Transverse colon (tissue), 4 donors: ENCODE results near the gene PSMG3. TPM values are rescaled to one million over a fixed set of nuclear protein-coding genes. Genes with fewer than 3 reads are reported as not detected.
A peak's percentile ranks its signal among the peaks of the same experiment; 100 is the strongest.

Source experiments
- DNase-seq: peaks from one replicate; pipeline ENCODE4 v3.0.0-alpha.2; 2019
- H3K27ac ChIP-seq, 4 donors: fragments of 200-600 bp; sonication (generic); 2 replicates each; pipeline ENCODE4 v1.5.1; 2016 to 2018; ENCODE audit warnings: inconsistent platforms in 4 of 4
- H3K27me3 ChIP-seq: fragments of 200-600 bp; sonication (generic); 2 replicates; pipeline ENCODE4 v1.5.1; 2017; ENCODE audit warnings: inconsistent platforms
- H3K36me3 ChIP-seq, 4 donors: fragments of 200-600 bp; sonication (generic); 2 replicates each; pipeline ENCODE4 v1.5.1; 2017 to 2019; ENCODE audit warnings: inconsistent platforms in 4 of 4
- H3K4me1 ChIP-seq, 4 donors: fragments of 200-600 bp; sonication (generic); 2 replicates each; pipeline ENCODE4 v1.5.1; 2017 to 2020; ENCODE audit warnings: inconsistent platforms in 4 of 4
- H3K4me3 ChIP-seq, 4 donors: fragments of 200-600 bp; sonication (generic); 1 replicate in 1 of 4; 2 replicates in 3 of 4; pipeline versions ENCODE4 v1.5.1 to v1.6.1; 2017 to 2019; ENCODE audit warnings: inconsistent platforms in 4 of 4
- H3K9me3 ChIP-seq, 2 donors: fragments of 200-600 bp; sonication (generic); 2 replicates each; pipeline ENCODE4 v1.5.1; 2017 to 2019; ENCODE audit warnings: inconsistent platforms in 2 of 2
- EP300 ChIP-seq: sonication (generic); formaldehyde crosslinking; IDR thresholded peaks from one replicate; pipeline ENCODE4 v1.6.1; 2017; ENCODE audit warnings: antibody characterized with exemption, low read depth
- POLR2A ChIP-seq: fragments of 450-650 bp; IDR thresholded peaks from one replicate; pipeline ENCODE4 v1.6.1; 2016; ENCODE audit warnings: antibody characterized with exemption, mild to moderate bottlenecking, moderate library complexity
- POLR2AphosphoS5 ChIP-seq, 3 donors: sonication (generic); formaldehyde crosslinking; IDR thresholded peaks; one replicate each; pipeline ENCODE4 v1.6.1; 2016; ENCODE audit warnings: antibody characterized with exemption in 3 of 3
- WGBS, 2 donors: methylation state at CpG; one replicate each; pipeline ENCODE4 v1.1.5; 2018; ENCODE audit warnings: low coverage in 1 of 2; 5-methylcytosine and 5-hydroxymethylcytosine counted together
- in situ Hi-C, 4 donors: fragments of 200-750 bp; cut with MboI; loops; one replicate each; pipeline versions ENCODE4 v1.15.0 to v1.15.1; 2017; ENCODE audit warnings: low sequenced_read_pairs in 3 of 4, low pct_ligation_motif_present in 1 of 4, low pct_unique_long_range_greater_than_20kb in 1 of 4
- intact Hi-C: fragments of 100-400 bp; cut with DNase I; formaldehyde crosslinking; loops from one replicate; pipeline ENCODE4 v1.15.1; 2023; ENCODE audit warnings: low total_unique reads
- total RNA-seq, 4 donors: library from RNA; depleted of rRNA; stranded (reverse); fragments of >200 nt; gene quantifications; one replicate each; pipeline ENCODE4 v1.1.0, GENCODE V29; 2016
- TF ChIP-seq, protein P1 (sequence below), 5 experiments: fragments of 200-600 bp in 3 of 5; fragments of 450-650 bp in 2 of 5; sonication (generic) in 3 of 5; IDR thresholded peaks; 1 replicate in 2 of 5; 2 replicates in 3 of 5; pipeline ENCODE4 v1.5.1; 2016 to 2017; ENCODE audit warnings: antibody characterized with exemption in 5 of 5, inconsistent platforms in 3 of 5, mild to moderate bottlenecking in 2 of 5, moderate library complexity in 1 of 5

Gene PSMG3
- total RNA-seq, 4 donors from 2014 or later = 7.1 to 41.9 (median 27.6) TPM

DNA sequence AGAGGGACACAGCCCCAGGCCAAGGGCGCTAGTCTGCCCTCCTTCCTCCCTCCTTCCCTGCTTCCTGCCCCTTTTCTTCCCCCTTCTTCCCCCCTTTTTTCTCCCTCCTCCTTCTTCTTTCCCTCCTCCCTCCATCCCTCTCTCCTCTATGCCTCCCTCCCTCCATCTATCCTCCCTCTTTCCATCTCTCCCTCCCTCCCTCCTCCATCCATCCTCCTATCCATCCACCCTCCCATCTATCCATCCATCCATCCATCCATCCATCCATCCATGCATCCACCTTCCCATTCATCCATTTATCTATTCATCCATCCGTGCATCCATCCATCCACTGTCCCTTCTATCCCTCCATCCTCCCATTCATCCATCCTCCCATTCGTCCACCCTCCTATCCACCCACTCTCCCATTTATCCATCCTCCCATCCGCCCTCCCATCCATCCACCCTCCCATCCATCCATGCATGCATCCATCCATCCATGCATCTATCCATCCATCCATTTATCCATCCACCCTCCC lies 24.1 kb upstream of the PSMG3 start:
- intact Hi-C loops = no loop called here
- no peaks in the 10 kb centered on the region for H3K4me1 ChIP-seq
- WGBS, 2 donors = 83 to 91% methylated on average over 3 to 4 of the region's 4 CpGs
- H3K9me3 ChIP-seq = peaks cover 0 to 3% of the 10 kb centered on the region in 2 donors
- no peaks in the 10 kb centered on the region for H3K36me3 ChIP-seq
- peaks cover 39% of the 10 kb centered on the region for H3K27me3 ChIP-seq
- no peak overlapping the region for H3K27ac ChIP-seq
- H3K4me3 ChIP-seq = no peak overlapping the region
- in situ Hi-C loops = loop anchor here in 3 of 4 donors (25.0 kb wide), 2 partner anchors 618 to 743 kb away; no protein-coding TSS in a partner anchor
- TF ChIP-seq, protein P1, sequence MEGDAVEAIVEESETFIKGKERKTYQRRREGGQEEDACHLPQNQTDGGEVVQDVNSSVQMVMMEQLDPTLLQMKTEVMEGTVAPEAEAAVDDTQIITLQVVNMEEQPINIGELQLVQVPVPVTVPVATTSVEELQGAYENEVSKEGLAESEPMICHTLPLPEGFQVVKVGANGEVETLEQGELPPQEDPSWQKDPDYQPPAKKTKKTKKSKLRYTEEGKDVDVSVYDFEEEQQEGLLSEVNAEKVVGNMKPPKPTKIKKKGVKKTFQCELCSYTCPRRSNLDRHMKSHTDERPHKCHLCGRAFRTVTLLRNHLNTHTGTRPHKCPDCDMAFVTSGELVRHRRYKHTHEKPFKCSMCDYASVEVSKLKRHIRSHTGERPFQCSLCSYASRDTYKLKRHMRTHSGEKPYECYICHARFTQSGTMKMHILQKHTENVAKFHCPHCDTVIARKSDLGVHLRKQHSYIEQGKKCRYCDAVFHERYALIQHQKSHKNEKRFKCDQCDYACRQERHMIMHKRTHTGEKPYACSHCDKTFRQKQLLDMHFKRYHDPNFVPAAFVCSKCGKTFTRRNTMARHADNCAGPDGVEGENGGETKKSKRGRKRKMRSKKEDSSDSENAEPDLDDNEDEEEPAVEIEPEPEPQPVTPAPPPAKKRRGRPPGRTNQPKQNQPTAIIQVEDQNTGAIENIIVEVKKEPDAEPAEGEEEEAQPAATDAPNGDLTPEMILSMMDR (IDR thresholded peaks at IDR 0.05) = no peak
- no peak for TF ChIP-seq POLR2AphosphoS5 (IDR thresholded peaks at IDR 0.05)
- TF ChIP-seq EP300 = no peak
- TF ChIP-seq POLR2A = no peak
- DNase-seq = no peak

DNA sequence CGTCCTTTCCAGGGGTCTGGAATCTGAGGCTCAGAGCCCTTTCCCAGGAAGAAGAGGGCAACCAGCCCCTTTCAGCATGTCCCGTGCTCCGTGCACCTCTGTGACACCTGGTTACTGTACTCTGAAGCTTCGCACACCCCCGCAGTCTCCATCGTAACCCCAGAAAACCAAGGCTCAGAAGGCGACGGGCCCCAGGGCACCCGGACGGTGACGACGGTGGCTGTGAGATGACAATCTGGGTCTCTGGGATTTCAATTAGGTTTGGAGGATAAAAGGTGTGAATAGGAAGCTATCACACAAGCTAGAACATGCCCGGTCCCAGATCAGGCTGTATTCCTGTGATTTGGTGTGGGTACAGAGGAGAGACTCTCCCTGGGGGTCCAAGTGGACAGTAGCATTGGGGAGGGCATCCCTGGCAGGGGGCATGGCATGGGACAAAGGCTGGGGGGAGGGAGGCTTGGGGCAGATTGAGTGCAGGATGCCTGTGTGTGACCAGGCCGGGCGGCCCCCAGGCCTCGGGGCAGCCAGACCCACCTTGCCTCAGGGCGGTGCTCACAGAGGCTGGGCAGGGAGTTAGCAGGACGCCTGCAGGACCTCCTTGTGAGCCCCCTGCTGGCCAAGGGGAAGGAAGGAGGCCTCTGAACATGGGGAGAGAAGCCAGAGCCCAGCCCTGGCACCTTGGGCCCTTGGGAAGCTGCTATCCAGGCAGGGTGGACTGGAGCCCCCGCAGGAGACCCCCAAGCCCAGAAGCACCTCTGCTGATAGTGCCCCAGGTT lies 23.4 kb upstream of the PSMG3 start:
- Histone ChIP-seq H3K36me3 (no peaks in the 10 kb centered on the region), H3K4me3 (no peak overlapping the region), H3K27ac (no peak overlapping the region), H3K27me3 (peaks cover 38% of the 10 kb centered on the region), H3K4me1 (no peaks in the 10 kb centered on the region), H3K9me3 (peaks cover 0 to 4% of the 10 kb centered on the region in 2 donors)
- intact Hi-C loops (no loop called here), in situ Hi-C loops (loop anchor here in 3 of 4 donors (25.0 kb wide), 2 partner anchors 619 to 744 kb away; no protein-coding TSS in a partner anchor)
- WGBS, 2 donors = 64% methylated on average over 19 of the region's 19 CpGs; no CpG with 5 or more reads in 1 of the 2 donors
- no peak for DNase-seq
- TF ChIP-seq, protein P1 (IDR thresholded peaks at IDR 0.05) = peak in 1 of 5 experiments; percentile 19
- TF ChIP-seq POLR2AphosphoS5 (IDR thresholded peaks at IDR 0.05) = no peak

DNA sequence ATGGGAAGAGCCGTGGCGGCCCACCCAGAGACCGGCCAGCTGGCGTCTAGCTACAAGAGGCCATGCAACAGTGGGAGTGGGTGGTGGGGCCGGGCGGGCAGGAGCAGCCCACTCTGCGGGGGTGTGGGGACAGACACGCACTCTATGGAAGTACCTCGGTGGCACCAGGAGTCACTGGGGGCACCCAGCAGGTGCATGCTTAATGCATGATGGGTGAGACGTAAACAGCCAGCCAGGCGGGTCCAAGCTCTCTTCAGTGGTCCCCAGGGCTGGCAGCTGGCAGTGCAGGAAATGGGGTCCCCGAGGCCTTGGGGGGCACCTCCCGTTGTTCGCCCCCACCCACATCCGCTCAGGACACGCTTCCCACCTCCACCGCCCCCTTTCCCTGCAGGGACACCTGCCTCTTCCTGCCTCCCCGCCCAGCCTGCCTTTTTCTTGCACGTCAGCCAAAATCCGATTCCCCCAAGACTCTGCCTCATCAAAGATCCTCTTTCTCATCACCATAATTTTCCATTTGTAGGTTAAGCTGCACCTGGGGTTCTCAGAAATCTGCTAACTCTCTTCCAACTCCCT lies 22.6 kb upstream of the PSMG3 start:
- no peaks in the 10 kb centered on the region for H3K36me3 ChIP-seq
- H3K27me3 ChIP-seq = peaks cover 44% of the 10 kb centered on the region
- no peaks in the 10 kb centered on the region for H3K4me1 ChIP-seq
- H3K27ac ChIP-seq = no peak overlapping the region
- intact Hi-C loops (no loop called here), in situ Hi-C loops (loop anchor here in 3 of 4 donors (25.0 kb wide), 2 partner anchors 620 to 745 kb away; no protein-coding TSS in a partner anchor)
- peaks cover 0 to 4% of the 10 kb centered on the region in 2 donors for H3K9me3 ChIP-seq
- WGBS, 2 donors = 20 to 57% methylated on average over 1 to 19 of the region's 20 CpGs
- H3K4me3 ChIP-seq = no peak overlapping the region
- no peak for DNase-seq
- TF ChIP-seq POLR2AphosphoS5 (IDR thresholded peaks at IDR 0.05) (no peak), POLR2A (no peak), EP300 (no peak)
- TF ChIP-seq, protein P1 (IDR thresholded peaks at IDR 0.05) = no peak

DNA sequence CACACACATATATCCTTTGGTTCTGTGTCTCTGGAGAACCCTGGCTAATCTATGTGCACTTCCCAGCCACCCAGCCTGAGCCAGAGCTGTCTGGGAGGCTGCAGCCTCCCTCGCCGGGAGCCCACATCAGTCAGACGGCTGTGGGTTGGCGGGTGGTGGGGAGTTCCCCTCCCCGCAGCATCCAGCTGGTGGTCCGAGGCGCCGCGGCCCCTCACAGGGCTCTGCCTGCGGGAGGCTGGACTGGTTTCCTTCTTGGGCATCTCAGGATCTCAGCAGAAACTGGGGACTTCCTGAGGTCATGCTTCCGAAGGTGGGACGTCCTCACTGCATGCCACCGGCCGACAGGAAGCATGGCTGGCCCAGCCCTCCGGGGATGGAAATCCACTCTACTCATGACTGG lies 22.0 kb upstream of the PSMG3 start:
- Histone ChIP-seq H3K9me3 (peaks cover 0 to 4% of the 10 kb centered on the region in 2 donors), H3K36me3 (no peaks in the 10 kb centered on the region), H3K4me1 (no peaks in the 10 kb centered on the region), H3K4me3 (no peak overlapping the region), H3K27ac (no peak overlapping the region), H3K27me3 (peaks cover 47% of the 10 kb centered on the region)
- intact Hi-C loops = no loop called here
- in situ Hi-C loops = loop anchor here in 3 of 4 donors (25.0 kb wide), 2 partner anchors 620 to 745 kb away; no protein-coding TSS in a partner anchor
- DNase-seq = no peak
- 54% methylated on average over 15 of the region's 15 CpGs; no CpG with 5 or more reads in 1 of the 2 donors for WGBS, 2 donors
- TF ChIP-seq POLR2AphosphoS5 (IDR thresholded peaks at IDR 0.05) (no peak), POLR2A (no peak), EP300 (no peak)
- TF ChIP-seq, protein P1 (IDR thresholded peaks at IDR 0.05) = no peak
